NCI-H510A (cell line): ENCODE results near the gene VRK3.

ENCODE experiments used
- DNase-seq: peaks from one replicate; lab custom pipeline; 2025; lab: John Stamatoyannopoulos, UW

The VRK3 gene

GRCh38 chr19:50030937-50031336 lies 5.8 kb upstream of the VRK3 start:
- DNase-seq = no peak

GRCh38 chr19:50030225-50030624 lies 5.1 kb upstream of the VRK3 start:
- no peak for DNase-seq

GRCh38 chr19:50026550-50026906 lies 1.4 kb upstream of the VRK3 start:
- no peak for DNase-seq

- peak; percentile 94 for DNase-seq
These were observed 800 bp upstream of the VRK3 start, which contains the start of gene ZNF473 for GRCh38 chr19:50025794-50026549. TSS of gene ZNF473 (plus strand) at chr19:50026005. CDS start at chr19:50031083, 5,078 bp downstream.

- DNase-seq = no peak
These were observed 502 bp downstream of the VRK3 start for GRCh38 chr19:50024719-50025021.

GRCh38 chr19:50022823-50023222 lies 2.3 kb downstream of the VRK3 start:
- DNase-seq = no peak

- DNase-seq = no peak
These were observed 4.7 kb downstream of the VRK3 start for GRCh38 chr19:50020481-50020880.

GRCh38 chr19:50016225-50016807 lies 8.9 kb downstream of the VRK3 start:
- DNase-seq = no peak

- DNase-seq = no peak
These were observed 16.6 kb downstream of the VRK3 start for GRCh38 chr19:50008532-50008931.

GRCh38 chr19:50007947-50008346 lies 17.2 kb downstream of the VRK3 start:
- no peak for DNase-seq

GRCh38 chr19:50007170-50007569 lies 18.0 kb downstream of the VRK3 start:
- DNase-seq = no peak

GRCh38 chr19:50005428-50005827 lies 19.7 kb downstream of the VRK3 start:
- no peak for DNase-seq

- DNase-seq = no peak
These were observed 21.3 kb downstream of the VRK3 start for GRCh38 chr19:50003810-50004419.

- no peak for DNase-seq
These were observed 21.9 kb downstream of the VRK3 start for GRCh38 chr19:50003254-50003788.

- DNase-seq = no peak
These were observed 22.7 kb downstream of the VRK3 start for GRCh38 chr19:50002386-50002960.

GRCh38 chr19:50001775-50002174 lies 23.4 kb downstream of the VRK3 start:
- DNase-seq = no peak

GRCh38 chr19:50000841-50001557 lies 24.2 kb downstream of the VRK3 start:
- DNase-seq = no peak

- DNase-seq = no peak
These were observed 24.9 kb downstream of the VRK3 start for GRCh38 chr19:50000038-50000840.

- no peak for DNase-seq
These were observed 25.7 kb downstream of the VRK3 start for GRCh38 chr19:49999371-50000010.

- DNase-seq = no peak
These were observed 27.5 kb downstream of the VRK3 start for GRCh38 chr19:49997709-49998108.

GRCh38 chr19:49988433-49988832 lies 36.7 kb downstream of the VRK3 start:
- DNase-seq = no peak
